Heart left ventricle (tissue), 13 donors: Measurements from ENCODE around the gene EIF2B2.

Source experiments
- POLR2A ChIP-seq, 2 donors: fragments of 450-650 bp; IDR thresholded peaks; one replicate each; pipeline ENCODE4 v1.6.1; 2017; ENCODE audit warnings: antibody characterized with exemption in 2 of 2, mild to moderate bottlenecking in 2 of 2, moderate library complexity in 2 of 2
- TF ChIP-seq, protein P1 (sequence below), 12 donors: fragments of 200-600 bp; sonication (generic) in 4 of 12; IDR thresholded peaks; one replicate each; pipeline versions ENCODE4 v1.5.0 to v1.8.0; 2018 to 2022; ENCODE audit warnings: antibody characterized with exemption in 12 of 12, mild to moderate bottlenecking in 5 of 12
- donor health status: ischemic (EF 13 %, LVEDD 7.1; RV severe dilation, severe dysfunction).
- donor health status: DM: no; HTN: yes; CAD: no.
- donor health status: DM: no; HTN: no; CAD: no.
- donor health status: ischemic (EF 25% LVEDD 6.9; RV normal size, moderate dysfunction).
- donor health status: ischemic (EF 25% LVEDD 5.7; RV mildly dilated, moderate dysfunction).
- donor health status: ischemic (EF 35%, LVEDD 5.7; RV mildly dilated, moderate dysfunction).
- donor health status: nonischemic (EF 11% LVEDD 7.7; RV severe dilation, severe dysfunction).
- donor health status: DM: yes; HTN: yes; CAD: no.
- donor health status: PGD.
- donor health status: ischemic (EF 29% LVEDD 5.4; RV normal size, mild dysfunction).
- donor health status: nonischemic (EF 23%, LVEDD 6.1; RV moderate dilation, normal function).

DNA sequence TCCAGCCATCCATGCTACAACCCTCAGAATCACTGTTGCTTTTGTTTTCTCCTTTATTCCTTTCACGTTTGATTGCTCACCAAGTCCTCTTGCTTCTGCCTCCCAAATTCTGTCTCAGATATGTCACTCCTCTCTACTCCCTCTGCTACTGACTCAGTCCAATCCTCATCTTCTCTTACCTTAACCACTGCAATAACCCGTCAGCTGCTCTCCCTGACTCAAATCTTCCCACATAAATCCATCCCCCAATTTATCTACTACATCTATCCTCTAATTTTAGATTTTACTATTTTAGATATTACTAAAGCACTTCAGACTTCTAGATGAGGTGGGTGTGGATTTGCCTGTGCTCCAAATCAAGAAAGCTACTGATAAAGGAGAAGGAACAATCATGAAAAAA, 23.2 kb downstream of the EIF2B2 start:
- TF ChIP-seq, protein P1, sequence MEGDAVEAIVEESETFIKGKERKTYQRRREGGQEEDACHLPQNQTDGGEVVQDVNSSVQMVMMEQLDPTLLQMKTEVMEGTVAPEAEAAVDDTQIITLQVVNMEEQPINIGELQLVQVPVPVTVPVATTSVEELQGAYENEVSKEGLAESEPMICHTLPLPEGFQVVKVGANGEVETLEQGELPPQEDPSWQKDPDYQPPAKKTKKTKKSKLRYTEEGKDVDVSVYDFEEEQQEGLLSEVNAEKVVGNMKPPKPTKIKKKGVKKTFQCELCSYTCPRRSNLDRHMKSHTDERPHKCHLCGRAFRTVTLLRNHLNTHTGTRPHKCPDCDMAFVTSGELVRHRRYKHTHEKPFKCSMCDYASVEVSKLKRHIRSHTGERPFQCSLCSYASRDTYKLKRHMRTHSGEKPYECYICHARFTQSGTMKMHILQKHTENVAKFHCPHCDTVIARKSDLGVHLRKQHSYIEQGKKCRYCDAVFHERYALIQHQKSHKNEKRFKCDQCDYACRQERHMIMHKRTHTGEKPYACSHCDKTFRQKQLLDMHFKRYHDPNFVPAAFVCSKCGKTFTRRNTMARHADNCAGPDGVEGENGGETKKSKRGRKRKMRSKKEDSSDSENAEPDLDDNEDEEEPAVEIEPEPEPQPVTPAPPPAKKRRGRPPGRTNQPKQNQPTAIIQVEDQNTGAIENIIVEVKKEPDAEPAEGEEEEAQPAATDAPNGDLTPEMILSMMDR (IDR thresholded peaks at IDR 0.05) = no peak
- TF ChIP-seq POLR2A (IDR thresholded peaks at IDR 0.05) = no peak
